ENCODE results near the gene POU2AF2. TPM values are rescaled to one million over a fixed set of nuclear protein-coding genes. Genes with fewer than 3 reads are reported as not detected.
A peak's percentile ranks its signal among the peaks of the same experiment; 100 is the strongest.

Gene POU2AF2
- total RNA-seq, 1 experiment from 2014 or later = not detected

GRCh38 chr11:111310088-111310487 lies 64.6 kb downstream of the POU2AF2 start:
- H3K27ac ChIP-seq = no peak overlapping the region
- no peak overlapping the region for H3K4me2 ChIP-seq
- ChIA-PET POLR2A (ENCODE audit: unreplicated experiment) (no interaction called here), CTCF (no interaction called here)
- H3K79me2 ChIP-seq (ENCODE audit: low read depth) = no peaks in the 10 kb centered on the region
- H3K4me3 ChIP-seq = no peak overlapping the region
- H3F3A ChIP-seq (ENCODE audit: insufficient read depth, low read depth) = no peaks in the 10 kb centered on the region
- no peaks in the 10 kb centered on the region for H3K9me3 ChIP-seq (ENCODE audit: insufficient read depth, low read depth)
- no peaks in the 10 kb centered on the region for H3K36me3 ChIP-seq (ENCODE audit: low read depth)
- TF ChIP-seq EZH2 (IDR thresholded peaks at IDR 0.05; ENCODE audit: low read depth) = no peak
- TF ChIP-seq, protein P1, sequence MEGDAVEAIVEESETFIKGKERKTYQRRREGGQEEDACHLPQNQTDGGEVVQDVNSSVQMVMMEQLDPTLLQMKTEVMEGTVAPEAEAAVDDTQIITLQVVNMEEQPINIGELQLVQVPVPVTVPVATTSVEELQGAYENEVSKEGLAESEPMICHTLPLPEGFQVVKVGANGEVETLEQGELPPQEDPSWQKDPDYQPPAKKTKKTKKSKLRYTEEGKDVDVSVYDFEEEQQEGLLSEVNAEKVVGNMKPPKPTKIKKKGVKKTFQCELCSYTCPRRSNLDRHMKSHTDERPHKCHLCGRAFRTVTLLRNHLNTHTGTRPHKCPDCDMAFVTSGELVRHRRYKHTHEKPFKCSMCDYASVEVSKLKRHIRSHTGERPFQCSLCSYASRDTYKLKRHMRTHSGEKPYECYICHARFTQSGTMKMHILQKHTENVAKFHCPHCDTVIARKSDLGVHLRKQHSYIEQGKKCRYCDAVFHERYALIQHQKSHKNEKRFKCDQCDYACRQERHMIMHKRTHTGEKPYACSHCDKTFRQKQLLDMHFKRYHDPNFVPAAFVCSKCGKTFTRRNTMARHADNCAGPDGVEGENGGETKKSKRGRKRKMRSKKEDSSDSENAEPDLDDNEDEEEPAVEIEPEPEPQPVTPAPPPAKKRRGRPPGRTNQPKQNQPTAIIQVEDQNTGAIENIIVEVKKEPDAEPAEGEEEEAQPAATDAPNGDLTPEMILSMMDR (conservative IDR thresholded peaks at IDR 0.05) = no peak
- DNase-seq = peak; percentile 24 to 41
- H4K20me1 ChIP-seq (ENCODE audit: insufficient read depth) = no peaks in the 10 kb centered on the region
- no peaks in the 10 kb centered on the region for H3K27me3 ChIP-seq (ENCODE audit: insufficient read depth, low read depth)
- no peak overlapping the region for H2AFZ ChIP-seq
- no peaks in the 10 kb centered on the region for H3K4me1 ChIP-seq (replicated peaks; ENCODE audit: insufficient read depth)
- BruUV-seq (replicated peaks) = no TSS peak
- intact Hi-C loops (cut with micrococcal nuclease; ENCODE audit: unreplicated experiment) = no loop called here
- H3K9me2 ChIP-seq (ENCODE audit: insufficient read depth) = no peaks in the 10 kb centered on the region

DNA sequence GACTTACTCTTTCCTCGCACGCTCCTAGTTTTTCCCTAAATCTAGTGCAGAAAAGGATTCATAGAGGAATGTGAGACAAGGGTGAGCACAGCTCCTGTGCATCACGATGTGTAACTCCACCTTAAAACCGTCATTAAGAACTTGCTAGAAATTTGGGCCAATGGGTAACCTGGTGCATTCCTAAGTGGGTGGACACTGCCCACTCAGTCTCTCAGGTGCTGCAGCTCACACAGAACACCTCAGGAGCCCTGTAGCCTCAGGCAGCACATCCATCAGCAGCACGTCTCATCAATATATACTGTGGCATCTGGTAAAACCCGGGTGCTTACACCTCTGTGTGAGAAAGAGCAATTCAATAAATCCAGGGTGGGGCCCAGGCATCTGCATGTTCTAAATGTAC lies 65.2 kb downstream of the POU2AF2 start:
- no peak for TF ChIP-seq EZH2 (IDR thresholded peaks at IDR 0.05; ENCODE audit: low read depth)
- TF ChIP-seq, protein P1 (conservative IDR thresholded peaks at IDR 0.05) = no peak
- POLR2A ChIA-PET (ENCODE audit: unreplicated experiment) = no interaction called here
- no peaks in the 10 kb centered on the region for H3K36me3 ChIP-seq (ENCODE audit: low read depth)
- no peaks in the 10 kb centered on the region for H3K79me2 ChIP-seq (ENCODE audit: low read depth)
- no peak for DNase-seq
- H3K4me3 ChIP-seq = no peak overlapping the region
- H3K27me3 ChIP-seq (ENCODE audit: insufficient read depth, low read depth) = no peaks in the 10 kb centered on the region
- H3K4me2 ChIP-seq = no peak overlapping the region
- H3K27ac ChIP-seq = no peak overlapping the region
- CTCF ChIA-PET = no interaction called here
- H2AFZ ChIP-seq = no peak overlapping the region
- H3K9me3 ChIP-seq (ENCODE audit: insufficient read depth, low read depth) = no peaks in the 10 kb centered on the region
- intact Hi-C loops (cut with micrococcal nuclease; ENCODE audit: unreplicated experiment) = no loop called here
- no peaks in the 10 kb centered on the region for H3F3A ChIP-seq (ENCODE audit: insufficient read depth, low read depth)
- no TSS peak for BruUV-seq (replicated peaks)
- H4K20me1 ChIP-seq (ENCODE audit: insufficient read depth) = no peaks in the 10 kb centered on the region
- no peaks in the 10 kb centered on the region for H3K9me2 ChIP-seq (ENCODE audit: insufficient read depth)
- no peaks in the 10 kb centered on the region for H3K4me1 ChIP-seq (replicated peaks; ENCODE audit: insufficient read depth)

DNA sequence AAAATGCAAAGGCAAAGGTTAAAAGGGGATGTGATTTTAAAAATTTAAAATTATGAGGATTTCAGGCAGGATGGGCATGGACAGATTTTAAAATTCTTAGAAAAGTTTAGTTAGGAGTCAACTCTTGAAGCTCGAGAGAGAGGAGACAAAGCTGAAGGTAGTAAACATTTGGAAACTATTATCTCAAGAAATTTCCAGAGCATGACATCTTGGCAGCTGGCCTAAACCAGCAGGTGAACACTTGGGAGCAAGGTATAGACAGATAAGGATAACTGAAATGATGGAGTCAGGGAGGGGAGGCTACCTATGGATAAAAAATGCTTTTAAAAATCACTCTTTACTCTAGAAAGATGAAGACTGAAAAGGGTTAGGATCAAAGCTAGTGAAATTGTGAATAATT lies 66.6 kb downstream of the POU2AF2 start:
- POLR2A ChIA-PET (ENCODE audit: unreplicated experiment) = no interaction called here

More for the DNA sequence above, 66.6 kb downstream of the POU2AF2 start:
- CTCF ChIA-PET = no interaction called here
- no TSS peak for BruUV-seq (replicated peaks)
- H3K4me3 ChIP-seq = no peak overlapping the region
- intact Hi-C loops (cut with micrococcal nuclease; ENCODE audit: unreplicated experiment) = no loop called here
- H3K9me3 ChIP-seq (ENCODE audit: insufficient read depth, low read depth) = 0 out of 2 replicates have a peak, but pooled peaks cover 4% of the 10 kb centered on the region
- H3F3A ChIP-seq (ENCODE audit: insufficient read depth, low read depth) = no peaks in the 10 kb centered on the region
- no peaks in the 10 kb centered on the region for H4K20me1 ChIP-seq (ENCODE audit: insufficient read depth)
- no peak overlapping the region for H3K4me2 ChIP-seq
- H3K9me2 ChIP-seq (ENCODE audit: insufficient read depth) = no peaks in the 10 kb centered on the region
- no peak for DNase-seq
- TF ChIP-seq EZH2 (IDR thresholded peaks at IDR 0.05; ENCODE audit: low read depth) = no peak
- TF ChIP-seq, protein P1 (conservative IDR thresholded peaks at IDR 0.05) = no peak
- H3K79me2 ChIP-seq (ENCODE audit: low read depth) = no peaks in the 10 kb centered on the region
- no peaks in the 10 kb centered on the region for H3K36me3 ChIP-seq (ENCODE audit: low read depth)
- no peaks in the 10 kb centered on the region for H3K4me1 ChIP-seq (replicated peaks; ENCODE audit: insufficient read depth)
- H3K27ac ChIP-seq = no peak overlapping the region
- no peak overlapping the region for H2AFZ ChIP-seq
- H3K27me3 ChIP-seq (ENCODE audit: insufficient read depth, low read depth) = no peaks in the 10 kb centered on the region
